GM12801 (cell line): Measurements from ENCODE around the gene SGSM2.

Source experiments
- TF ChIP-seq, protein P1 (sequence below): IDR thresholded peaks from one replicate; pipeline ENCODE4 v1.5.1; 2011; ENCODE audit warnings: control low read depth; ENCODE audit not compliant: insufficient read length; ENCODE audit errors: extremely low read depth

SGSM2 gene

DNA sequence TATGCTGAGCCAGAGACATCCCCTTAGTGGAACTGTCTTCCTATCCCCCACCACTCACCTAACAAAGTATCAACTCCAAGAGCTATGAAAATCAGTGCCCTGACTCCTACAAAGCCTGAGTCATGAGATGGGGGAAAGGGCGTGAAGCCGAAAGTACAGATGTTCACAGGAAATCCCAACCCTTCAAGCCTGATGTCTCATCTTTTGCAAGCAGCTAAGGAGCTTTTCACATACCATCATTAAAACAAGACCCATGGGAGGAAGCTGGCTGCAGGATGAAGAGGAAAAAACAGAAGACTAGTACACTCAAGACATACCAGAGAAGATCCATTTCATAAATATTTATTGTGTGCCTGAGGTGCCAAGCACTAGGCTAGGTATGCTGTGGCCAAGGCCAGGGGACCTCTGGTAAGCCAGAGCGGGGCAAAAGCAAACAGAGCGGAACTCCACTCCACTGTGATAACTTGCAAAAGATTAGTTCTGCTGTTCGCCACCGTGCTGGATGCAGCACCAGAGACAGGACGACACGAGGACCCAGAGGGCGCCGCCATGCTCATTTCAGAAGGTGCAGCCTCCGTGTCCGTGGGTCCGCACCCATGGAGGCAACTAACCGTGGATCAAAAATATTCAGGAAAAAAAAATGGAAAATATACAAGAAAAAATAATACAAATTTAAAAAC, 68.1 kb downstream of the SGSM2 start:
- TF ChIP-seq, protein P1, sequence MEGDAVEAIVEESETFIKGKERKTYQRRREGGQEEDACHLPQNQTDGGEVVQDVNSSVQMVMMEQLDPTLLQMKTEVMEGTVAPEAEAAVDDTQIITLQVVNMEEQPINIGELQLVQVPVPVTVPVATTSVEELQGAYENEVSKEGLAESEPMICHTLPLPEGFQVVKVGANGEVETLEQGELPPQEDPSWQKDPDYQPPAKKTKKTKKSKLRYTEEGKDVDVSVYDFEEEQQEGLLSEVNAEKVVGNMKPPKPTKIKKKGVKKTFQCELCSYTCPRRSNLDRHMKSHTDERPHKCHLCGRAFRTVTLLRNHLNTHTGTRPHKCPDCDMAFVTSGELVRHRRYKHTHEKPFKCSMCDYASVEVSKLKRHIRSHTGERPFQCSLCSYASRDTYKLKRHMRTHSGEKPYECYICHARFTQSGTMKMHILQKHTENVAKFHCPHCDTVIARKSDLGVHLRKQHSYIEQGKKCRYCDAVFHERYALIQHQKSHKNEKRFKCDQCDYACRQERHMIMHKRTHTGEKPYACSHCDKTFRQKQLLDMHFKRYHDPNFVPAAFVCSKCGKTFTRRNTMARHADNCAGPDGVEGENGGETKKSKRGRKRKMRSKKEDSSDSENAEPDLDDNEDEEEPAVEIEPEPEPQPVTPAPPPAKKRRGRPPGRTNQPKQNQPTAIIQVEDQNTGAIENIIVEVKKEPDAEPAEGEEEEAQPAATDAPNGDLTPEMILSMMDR, result no peak

DNA sequence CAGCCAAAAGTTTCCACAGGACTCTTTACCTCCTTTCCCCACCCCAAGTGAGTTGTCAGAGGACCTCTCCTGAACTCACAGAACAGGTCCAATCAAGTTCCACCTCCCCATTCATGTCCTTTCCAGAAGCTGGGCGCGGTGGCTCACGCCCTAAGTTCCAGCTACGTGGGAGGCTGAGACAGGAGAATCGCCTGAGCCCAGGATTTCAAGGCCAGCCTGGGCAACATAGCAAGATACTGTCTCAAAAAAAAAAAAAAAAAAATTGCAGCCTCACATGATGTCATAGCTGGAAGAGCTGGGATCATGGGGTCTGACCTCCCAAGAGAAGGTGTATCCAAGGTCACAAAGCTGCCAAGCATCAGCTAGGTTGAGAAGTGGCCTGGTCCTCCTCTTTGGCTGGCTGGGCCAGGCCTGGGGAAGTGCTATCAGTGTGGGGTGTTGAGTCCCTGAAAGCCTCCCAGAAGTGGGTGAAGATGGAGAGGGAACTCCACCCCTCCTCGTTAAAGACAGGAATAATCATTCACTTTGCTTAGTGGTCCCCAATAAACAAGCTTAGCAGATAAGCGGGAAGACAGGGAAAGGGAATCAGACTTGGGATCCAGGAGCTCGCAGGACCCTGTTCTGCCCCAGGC, 69.1 kb downstream of the SGSM2 start:
- TF ChIP-seq, protein P1, result no peak

DNA sequence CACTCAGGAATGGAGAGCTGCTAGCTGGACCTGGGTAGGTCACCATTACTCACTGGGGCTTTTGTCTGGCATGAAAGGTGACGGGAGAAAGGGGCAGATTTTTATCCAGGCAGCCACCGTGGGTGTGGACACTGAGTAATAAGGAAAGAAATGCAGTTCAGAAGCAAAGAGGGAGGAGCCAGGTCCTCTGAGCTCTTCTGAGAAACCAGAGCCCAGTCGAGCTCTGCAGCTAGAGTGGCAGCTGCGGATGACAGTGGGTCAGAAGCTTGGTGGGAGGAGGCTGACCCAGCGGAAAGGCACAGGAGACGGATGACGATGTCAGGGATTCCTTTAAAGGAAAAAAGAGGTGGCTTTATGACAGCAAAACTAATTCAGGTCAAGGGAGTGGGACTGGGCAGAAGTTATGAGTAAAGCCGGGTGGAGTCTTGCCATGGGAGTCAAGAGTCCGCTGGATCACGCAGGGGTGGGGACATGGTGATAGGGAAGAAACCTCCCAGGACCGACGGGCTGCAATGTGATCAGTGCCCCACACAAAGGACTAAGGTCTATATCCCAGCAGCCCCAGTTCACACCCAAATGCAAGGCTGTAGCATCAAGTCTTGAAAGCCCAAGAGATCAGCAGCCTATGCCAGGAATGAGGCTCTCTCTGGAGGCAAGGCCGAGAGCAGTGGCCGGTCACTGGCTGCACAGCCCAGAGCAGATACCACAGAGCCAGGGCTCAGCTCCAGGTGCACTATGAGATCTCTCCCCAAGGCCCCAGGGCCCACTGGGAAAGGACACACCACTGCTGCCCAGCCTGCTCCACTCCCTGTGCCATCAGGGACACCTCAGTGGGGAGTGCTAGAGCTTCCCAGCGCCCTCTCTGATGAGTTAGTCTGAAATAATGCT, 69.8 kb downstream of the SGSM2 start:
- TF ChIP-seq, protein P1, result no peak

DNA sequence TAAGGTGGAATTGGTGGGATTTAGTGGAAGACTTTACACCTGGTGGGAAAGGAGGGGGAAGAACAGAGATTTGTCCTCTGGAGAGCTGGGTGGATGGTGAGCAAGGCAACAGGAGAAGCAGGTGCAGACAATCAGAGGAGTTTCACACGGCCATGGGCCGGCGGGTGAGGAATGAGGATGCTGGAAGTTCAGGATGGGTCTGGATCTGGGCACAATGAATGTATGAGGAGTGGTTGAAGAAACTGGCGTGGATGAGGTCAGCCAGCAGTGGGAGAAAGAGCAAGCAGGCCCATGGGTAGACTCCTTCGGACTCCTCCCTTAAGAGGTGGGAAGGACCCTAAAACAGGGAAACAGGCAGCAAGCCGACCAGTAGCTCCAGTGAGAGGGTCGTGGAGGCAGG, 73.7 kb downstream of the SGSM2 start:
- TF ChIP-seq, protein P1, result no peak

DNA sequence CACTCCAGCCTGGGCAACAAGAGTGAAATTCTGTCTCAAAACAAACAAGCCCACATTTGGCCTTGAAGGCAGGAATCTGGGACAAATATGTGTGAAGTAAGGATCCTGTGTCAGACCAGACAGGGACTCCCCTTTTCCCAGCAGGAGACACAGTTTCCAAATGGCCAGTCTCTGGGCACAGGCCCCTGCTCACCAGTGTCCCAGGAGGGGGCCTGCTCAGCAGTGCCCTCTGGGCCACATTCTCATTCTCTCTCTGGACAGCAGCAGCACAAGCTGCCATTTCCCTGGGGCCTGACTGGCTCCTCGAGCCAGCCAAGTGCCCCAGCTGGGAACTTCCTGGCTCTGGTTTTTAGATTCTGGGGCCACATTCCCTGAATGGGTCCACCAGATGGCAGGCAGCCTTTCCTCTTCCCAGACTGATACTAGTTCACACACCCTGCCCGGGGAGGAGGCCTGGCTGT, 75.3 kb downstream of the SGSM2 start:
- TF ChIP-seq, protein P1, result no peak

DNA sequence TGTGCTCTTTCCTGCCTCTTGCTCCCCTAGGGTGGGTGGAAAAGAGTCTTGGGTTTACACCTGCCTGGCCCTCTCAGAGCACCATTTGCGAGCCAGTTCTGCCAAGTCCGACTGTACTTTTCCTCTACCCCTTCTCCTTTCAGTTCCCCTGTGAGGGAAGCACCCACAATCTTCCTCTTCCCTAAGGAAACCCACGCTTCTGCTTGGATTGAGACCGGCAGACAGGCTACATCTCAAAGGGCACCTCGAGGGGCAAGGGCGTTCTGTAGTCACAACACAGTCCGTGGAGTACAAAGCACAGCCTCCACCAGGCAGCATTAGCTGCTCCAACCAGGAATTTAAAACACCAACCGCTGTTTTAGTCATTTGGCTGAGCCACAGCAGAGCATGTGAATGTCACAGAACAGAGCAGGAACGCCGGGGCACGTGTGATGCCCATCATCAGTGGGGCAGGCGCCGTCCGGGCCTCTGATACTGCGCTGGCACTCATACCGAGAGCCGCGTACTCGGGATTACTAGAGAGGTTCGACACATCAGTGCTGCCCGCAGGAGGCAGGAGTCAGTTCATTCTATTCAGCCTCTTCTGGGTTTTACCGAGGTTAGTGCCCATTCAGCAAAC, 77.3 kb downstream of the SGSM2 start:
- TF ChIP-seq, protein P1, result no peak

DNA sequence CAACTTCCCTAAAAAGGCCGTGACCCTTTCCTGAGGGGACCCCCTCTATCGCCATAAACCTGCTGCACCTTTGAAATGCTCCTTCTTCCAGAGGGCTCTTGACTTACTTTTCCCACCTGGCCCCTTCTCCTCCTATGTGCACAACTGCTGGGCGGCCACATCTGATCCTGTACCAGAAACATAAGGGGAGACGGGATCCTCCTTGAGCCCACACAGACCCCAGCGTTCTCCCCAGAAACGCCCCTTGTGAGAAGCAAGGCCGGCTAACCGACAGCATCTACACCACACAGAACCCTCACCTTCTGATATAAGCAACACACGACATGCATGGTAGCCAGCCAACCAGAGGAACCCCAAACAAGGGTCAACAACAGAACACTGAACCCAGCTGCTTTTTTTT, 77.8 kb downstream of the SGSM2 start:
- TF ChIP-seq, protein P1, result no peak
